Effector memory CD4-positive, alpha-beta T cell (primary cell): Measurements from ENCODE around the gene EHMT2.
A peak's percentile ranks its signal among the peaks of the same experiment; 100 is the strongest.
"Not testable (repeated sequence)": the region's sequence is repeated elsewhere in the genome, so short reads cannot be mapped to it uniquely, and the experiment has no call there.

Experiments
- DNase-seq, 3 donors: peaks; one replicate each; pipeline ENCODE4 v3.0.0-alpha.2; 2020
- H3K27ac ChIP-seq: 2 replicates; pipeline ENCODE4 v1.7.0; 2013; ENCODE audit warnings: mild to moderate bottlenecking, low read length, moderate library complexity; ENCODE audit not compliant: insufficient read depth, poor library complexity, severe bottlenecking
- H3K27me3 ChIP-seq: replicated peaks from 2 replicates; pipeline ENCODE4 v1.7.0; 2013; ENCODE audit warnings: mild to moderate bottlenecking, low read length; ENCODE audit not compliant: insufficient read depth, control insufficient read depth, poor library complexity, severe bottlenecking
- H3K36me3 ChIP-seq: 2 replicates; pipeline ENCODE4 v1.7.0; 2013; ENCODE audit warnings: mild to moderate bottlenecking, low read length, moderate library complexity; ENCODE audit not compliant: control insufficient read depth, insufficient read depth
- H3K4me1 ChIP-seq: 2 replicates; pipeline ENCODE4 v1.7.0; 2013; ENCODE audit warnings: low read length, mild to moderate bottlenecking; ENCODE audit not compliant: control insufficient read depth, insufficient read depth, poor library complexity, severe bottlenecking
- H3K4me3 ChIP-seq: 2 replicates; pipeline ENCODE4 v1.7.0; 2013; ENCODE audit warnings: low read length, low read depth, mild to moderate bottlenecking; ENCODE audit not compliant: insufficient read depth, poor library complexity, severe bottlenecking
- H3K9me3 ChIP-seq: 2 replicates; pipeline ENCODE4 v1.7.0; 2013; ENCODE audit warnings: mild to moderate bottlenecking, low read length, moderate library complexity; ENCODE audit not compliant: control insufficient read depth

EHMT2 gene

GRCh38 chr6:31850765-31851484 lies 46.6 kb downstream of the EHMT2 start:
- DNase-seq = no peak
- Histone ChIP-seq H3K4me3 (no peak overlapping the region), H3K9me3 (no peaks in the 10 kb centered on the region), H3K36me3 (no peaks in the 10 kb centered on the region), H3K4me1 (no peaks in the 10 kb centered on the region), H3K27me3 (no peaks in the 10 kb centered on the region), H3K27ac (no peak overlapping the region)

- no peak overlapping the region for H3K27ac ChIP-seq
- H3K36me3 ChIP-seq = no peaks in the 10 kb centered on the region
- H3K4me3 ChIP-seq = no peak overlapping the region
- no peak for DNase-seq
- no peaks in the 10 kb centered on the region for H3K27me3 ChIP-seq
- H3K9me3 ChIP-seq = no peaks in the 10 kb centered on the region
- no peaks in the 10 kb centered on the region for H3K4me1 ChIP-seq
Observed at GRCh38 chr6:31847276-31847978, 50.1 kb downstream of the EHMT2 start.

- H3K27ac ChIP-seq = no peak overlapping the region
Observed at GRCh38 chr6:31844507-31844906, 53.0 kb downstream of the EHMT2 start.

GRCh38 chr6:31842053-31842452 lies 55.4 kb downstream of the EHMT2 start:
- no peaks in the 10 kb centered on the region for H3K27me3 ChIP-seq
- H3K27ac ChIP-seq = no peak overlapping the region
- DNase-seq = no peak
- peaks cover 30% of the 10 kb centered on the region for H3K36me3 ChIP-seq
- H3K4me3 ChIP-seq = no peak overlapping the region
- no peaks in the 10 kb centered on the region for H3K9me3 ChIP-seq
- H3K4me1 ChIP-seq = peaks cover 18% of the 10 kb centered on the region

More at GRCh38 chr6:31844507-31844906, 53.0 kb downstream of the EHMT2 start:
- no peak for DNase-seq
- Histone ChIP-seq H3K9me3 (no peaks in the 10 kb centered on the region), H3K4me1 (no peaks in the 10 kb centered on the region), H3K4me3 (no peak overlapping the region), H3K36me3 (peaks cover 18% of the 10 kb centered on the region), H3K27me3 (no peaks in the 10 kb centered on the region)

GRCh38 chr6:31839779-31840126 lies 57.7 kb downstream of the EHMT2 start:
- peaks cover 25% of the 10 kb centered on the region for H3K4me1 ChIP-seq
- not testable (repeated sequence) for H3K9me3 ChIP-seq, H3K27me3 ChIP-seq, H3K4me3 ChIP-seq, DNase-seq, H3K27ac ChIP-seq
- peaks cover 30% of the 10 kb centered on the region for H3K36me3 ChIP-seq

GRCh38 chr6:31838968-31839367 lies 58.5 kb downstream of the EHMT2 start:
- H3K4me1 ChIP-seq = peaks cover 25% of the 10 kb centered on the region
- H3K36me3 ChIP-seq = peaks cover 30% of the 10 kb centered on the region
- no peaks in the 10 kb centered on the region for H3K9me3 ChIP-seq
- DNase-seq = no peak
- no peaks in the 10 kb centered on the region for H3K27me3 ChIP-seq
- no peak overlapping the region for H3K27ac ChIP-seq
- H3K4me3 ChIP-seq = no peak overlapping the region

- DNase-seq, H3K9me3 ChIP-seq, H3K4me3 ChIP-seq, H3K27me3 ChIP-seq: not testable (repeated sequence)
- H3K4me1 ChIP-seq = peaks cover 25% of the 10 kb centered on the region
- H3K36me3 ChIP-seq = peaks cover 30% of the 10 kb centered on the region
- peak overlapping the region; percentile 99 for H3K27ac ChIP-seq
Observed at GRCh38 chr6:31838114-31838553, 59.4 kb downstream of the EHMT2 start.

- DNase-seq = no peak
- Histone ChIP-seq H3K4me1 (peaks cover 25% of the 10 kb centered on the region), H3K36me3 (peaks cover 30% of the 10 kb centered on the region), H3K4me3 (peak overlapping the region; percentile 4), H3K27ac (peak overlapping the region; percentile 99), H3K9me3 (no peaks in the 10 kb centered on the region), H3K27me3 (no peaks in the 10 kb centered on the region)
Observed at GRCh38 chr6:31837369-31838113, 60.0 kb downstream of the EHMT2 start.

GRCh38 chr6:31836474-31837368 lies 60.8 kb downstream of the EHMT2 start:
- no peak for DNase-seq
- Histone ChIP-seq H3K4me3 (peak overlapping the region; percentile 89), H3K27me3 (no peaks in the 10 kb centered on the region), H3K4me1 (peaks cover 25% of the 10 kb centered on the region), H3K9me3 (no peaks in the 10 kb centered on the region), H3K36me3 (peaks cover 30% of the 10 kb centered on the region), H3K27ac (peak overlapping the region; percentile 99)
